ENCODE measurements around the gene APBB1IP.
"Not testable (repeated sequence)": the region's sequence is repeated elsewhere in the genome, so short reads cannot be mapped to it uniquely, and the experiment has no call there.

The APBB1IP gene

DNA sequence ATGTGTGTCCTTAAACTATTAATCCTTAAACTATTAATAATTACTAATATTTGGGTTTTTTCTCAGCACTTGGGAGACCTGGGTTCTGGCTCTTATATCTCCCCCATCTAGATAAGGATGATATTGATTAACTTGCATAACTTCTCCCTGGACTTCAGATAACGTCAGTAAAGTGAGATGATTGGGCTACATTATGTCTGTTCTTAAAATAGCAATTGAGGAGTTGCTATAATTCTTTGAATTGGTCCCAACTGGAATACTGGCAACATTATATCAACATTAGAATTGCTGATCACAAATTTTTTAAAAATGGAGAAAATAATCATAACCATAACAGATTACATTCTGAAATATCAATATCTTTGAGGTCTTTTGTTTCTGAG, 1.9 kb downstream of the APBB1IP start:
- in situ Hi-C loops (cut with MboI; ENCODE audit: low sequenced_read_pairs), result no loop called here

GRCh38 chr10:26441491-26442214, 3.5 kb downstream of the APBB1IP start:
- in situ Hi-C loops (cut with MboI; ENCODE audit: low sequenced_read_pairs), result no loop called here

- in situ Hi-C loops (cut with MboI; ENCODE audit: low sequenced_read_pairs), result no loop called here
These were observed 7.4 kb downstream of the APBB1IP start for GRCh38 chr10:26445411-26446031.

DNA sequence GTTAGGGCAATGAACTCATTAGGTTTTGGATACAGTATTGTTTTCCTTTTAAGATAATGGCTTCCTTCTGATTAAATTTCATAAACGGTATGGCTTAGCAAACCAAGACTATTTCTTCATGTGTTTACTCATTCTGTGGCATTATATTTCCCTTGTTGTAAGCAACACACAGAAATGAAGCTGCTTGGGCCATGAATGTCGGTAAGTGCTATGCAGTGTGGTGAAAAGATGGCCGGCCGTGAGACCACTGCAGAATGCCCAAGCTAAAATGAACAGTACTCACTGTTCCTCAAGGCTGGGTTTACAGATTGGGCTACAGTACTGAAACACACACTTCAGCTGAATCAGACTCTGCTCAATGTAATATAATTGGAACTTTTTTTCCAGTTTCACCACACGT, 8.1 kb downstream of the APBB1IP start:
- in situ Hi-C loops (cut with MboI; ENCODE audit: low sequenced_read_pairs), result no loop called here

DNA sequence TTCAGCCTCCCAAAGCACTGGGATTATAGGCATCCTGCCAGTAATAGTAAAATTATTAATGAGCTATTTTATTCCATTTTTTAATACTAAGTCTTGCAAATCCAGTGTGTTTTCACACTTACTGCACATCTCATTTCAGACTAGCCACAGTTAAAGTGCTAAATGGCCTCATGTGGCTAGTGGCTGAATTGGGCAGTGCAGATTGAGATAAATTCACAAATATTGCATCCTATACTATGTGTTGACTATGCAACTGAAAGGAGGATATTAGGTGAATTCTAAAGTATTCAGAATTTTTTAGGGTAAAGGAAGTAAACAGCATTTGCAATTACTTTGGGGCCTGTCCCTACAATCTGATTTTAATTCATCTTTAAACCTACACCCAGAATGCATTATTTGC, 10.2 kb downstream of the APBB1IP start:
- in situ Hi-C loops (cut with MboI; ENCODE audit: low sequenced_read_pairs), result no loop called here

- in situ Hi-C loops (cut with MboI; ENCODE audit: low sequenced_read_pairs), result no loop called here
These were observed 10.7 kb downstream of the APBB1IP start for GRCh38 chr10:26448706-26449435.

- in situ Hi-C loops (cut with MboI; ENCODE audit: low sequenced_read_pairs), result no loop called here
These were observed 11.6 kb downstream of the APBB1IP start for GRCh38 chr10:26449726-26450125.

DNA sequence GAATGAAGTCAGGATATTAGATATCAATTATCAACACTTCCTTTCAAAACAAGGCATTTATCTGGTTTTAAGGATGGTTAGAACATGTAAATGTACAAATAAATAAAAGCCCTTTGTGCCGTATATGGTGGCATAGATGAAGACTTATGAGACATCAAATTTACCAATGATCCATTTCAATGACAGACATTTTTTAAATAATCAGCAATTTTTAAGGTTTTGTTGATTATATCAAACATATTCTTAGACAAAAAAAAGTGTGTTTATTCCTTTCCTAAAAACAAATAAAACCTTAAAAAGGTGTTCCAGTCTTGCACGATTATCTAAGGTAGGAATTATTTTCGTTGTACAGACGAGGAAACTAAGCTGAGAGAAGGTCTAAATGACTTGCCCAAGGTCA, 13.8 kb downstream of the APBB1IP start:
- in situ Hi-C loops (cut with MboI; ENCODE audit: low sequenced_read_pairs), result no loop called here

DNA sequence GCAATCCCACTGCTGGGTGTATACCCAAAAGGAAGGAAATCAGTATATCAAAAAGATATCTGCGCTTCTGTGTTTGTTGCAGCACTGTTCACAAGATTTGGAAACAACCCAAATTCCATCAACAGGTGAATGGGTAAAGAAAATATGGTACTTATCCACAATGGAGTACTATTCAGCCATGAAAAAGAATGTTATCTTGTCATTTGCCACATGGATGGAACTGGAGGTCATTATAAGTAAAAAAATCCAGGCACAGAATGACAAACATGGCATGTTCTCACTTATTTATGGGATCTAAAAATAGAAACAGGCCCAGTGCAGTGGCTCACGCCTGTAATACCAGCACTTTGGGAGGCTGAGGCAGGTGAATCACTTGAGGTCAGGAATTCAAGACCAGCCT, 15.7 kb downstream of the APBB1IP start:
- in situ Hi-C loops (cut with MboI; ENCODE audit: low sequenced_read_pairs), result no loop called here

GRCh38 chr10:26454891-26455290, 16.8 kb downstream of the APBB1IP start:
- in situ Hi-C loops (cut with MboI; ENCODE audit: low sequenced_read_pairs), result no loop called here

DNA sequence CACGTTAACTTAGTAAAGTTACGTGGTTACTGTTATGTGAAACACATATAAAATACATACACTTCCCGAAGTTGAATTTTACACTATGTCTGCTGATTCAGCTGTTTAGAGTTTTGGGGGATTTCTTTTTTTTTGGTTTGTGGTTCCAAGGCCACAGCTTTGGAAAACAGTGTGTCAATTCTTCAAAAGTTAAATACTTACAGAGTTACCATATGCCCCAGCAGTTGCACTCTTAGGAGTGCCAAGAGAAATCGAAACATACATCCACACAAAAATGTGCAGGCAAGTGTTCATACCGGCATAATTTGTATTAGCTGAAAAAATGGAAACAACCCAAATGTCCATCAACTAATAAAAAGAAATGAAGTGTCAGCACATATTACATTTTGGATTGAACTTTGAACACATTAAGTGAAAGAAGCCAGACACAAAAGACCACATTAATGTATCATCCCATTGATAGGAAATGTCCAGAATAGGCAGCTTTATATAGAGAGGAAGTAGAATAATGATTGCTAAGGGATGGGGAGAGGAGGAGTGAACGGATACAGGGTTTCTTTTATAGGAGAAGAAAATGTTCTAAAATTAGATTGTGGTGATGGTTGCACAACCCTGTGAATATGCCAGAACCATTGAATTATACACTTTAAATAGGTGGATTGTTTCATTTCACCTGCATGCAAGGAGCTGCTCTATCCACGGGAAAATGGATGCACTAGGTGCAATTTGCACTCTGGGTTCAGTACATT, 17.6 kb downstream of the APBB1IP start:
- in situ Hi-C loops (cut with MboI; ENCODE audit: low sequenced_read_pairs), result no loop called here

- in situ Hi-C loops (cut with MboI; ENCODE audit: low sequenced_read_pairs), result no loop called here
These were observed 18.9 kb downstream of the APBB1IP start for GRCh38 chr10:26457088-26457487.

DNA sequence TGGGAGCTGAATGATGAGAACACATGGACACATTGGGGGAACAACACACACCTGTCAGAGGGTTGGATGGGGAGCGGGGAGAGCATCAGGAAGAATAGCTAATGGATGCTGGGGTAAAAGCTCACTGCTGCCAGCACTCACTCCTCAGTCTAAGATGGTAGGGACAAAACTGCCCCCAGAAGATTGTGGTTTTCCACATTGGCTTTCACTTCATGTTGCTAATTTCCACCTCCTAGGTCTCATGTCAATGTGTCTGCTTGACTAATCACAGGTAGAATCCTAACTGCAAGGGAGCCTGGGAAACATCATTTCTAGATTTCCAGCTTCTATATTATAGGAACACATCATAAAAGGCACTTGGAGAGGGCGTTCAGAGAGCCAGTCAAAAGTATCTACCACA, 22.6 kb downstream of the APBB1IP start:
- in situ Hi-C loops (cut with MboI; ENCODE audit: low sequenced_read_pairs), result no loop called here

DNA sequence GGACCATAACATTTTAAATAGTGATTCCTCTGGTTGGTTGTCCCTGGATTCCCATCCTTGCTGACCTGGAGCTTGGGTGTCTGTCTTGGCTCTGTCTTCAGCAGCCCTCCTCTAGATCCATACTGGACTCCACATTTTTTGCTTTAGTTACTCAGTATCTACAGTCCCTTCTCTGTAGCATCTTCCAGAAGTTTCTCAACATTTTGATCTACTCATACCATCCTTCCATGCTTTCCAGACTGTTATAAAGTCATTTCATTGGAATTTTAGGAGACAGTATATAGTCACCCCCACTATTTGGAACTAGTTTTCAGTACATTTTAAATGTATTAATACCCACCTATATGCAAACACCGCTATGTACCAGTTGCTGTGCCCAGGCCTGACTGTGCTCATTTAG, 25.8 kb downstream of the APBB1IP start:
- in situ Hi-C loops (cut with MboI; ENCODE audit: low sequenced_read_pairs), result no loop called here

DNA sequence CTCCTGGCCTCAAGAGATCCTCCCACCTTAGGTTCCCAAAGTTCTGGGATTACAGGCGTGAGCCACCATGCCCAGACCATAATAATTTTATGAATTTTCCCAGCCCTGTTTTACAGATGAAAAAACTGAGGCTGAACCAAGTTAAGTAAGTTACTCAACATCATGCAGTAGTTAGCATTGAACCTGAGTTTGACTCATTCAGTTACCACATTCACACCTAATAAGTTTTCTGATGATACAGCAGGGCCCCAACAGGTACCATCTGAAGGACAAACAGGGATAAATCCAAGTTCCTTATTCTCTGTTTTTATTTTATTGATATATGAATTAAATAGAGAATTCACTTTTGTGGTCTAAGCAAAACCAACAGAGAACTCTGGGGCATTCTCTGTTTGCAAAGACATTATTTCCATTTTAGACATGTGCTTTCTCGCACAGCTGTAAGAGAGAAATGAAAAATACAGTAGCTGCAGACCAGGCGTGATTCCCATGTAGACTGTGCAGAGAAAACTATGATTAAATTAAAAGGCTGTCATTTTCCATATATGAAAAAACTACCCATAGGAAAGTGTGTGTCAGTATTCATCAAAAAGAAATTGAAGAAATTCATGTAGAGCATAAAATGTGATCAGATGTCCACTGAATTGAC, 26.6 kb downstream of the APBB1IP start:
- in situ Hi-C loops (cut with MboI; ENCODE audit: low sequenced_read_pairs), result no loop called here

- in situ Hi-C loops (cut with MboI; ENCODE audit: low sequenced_read_pairs), result not testable (repeated sequence)
These were observed 28.4 kb downstream of the APBB1IP start for GRCh38 chr10:26466531-26466930.

DNA sequence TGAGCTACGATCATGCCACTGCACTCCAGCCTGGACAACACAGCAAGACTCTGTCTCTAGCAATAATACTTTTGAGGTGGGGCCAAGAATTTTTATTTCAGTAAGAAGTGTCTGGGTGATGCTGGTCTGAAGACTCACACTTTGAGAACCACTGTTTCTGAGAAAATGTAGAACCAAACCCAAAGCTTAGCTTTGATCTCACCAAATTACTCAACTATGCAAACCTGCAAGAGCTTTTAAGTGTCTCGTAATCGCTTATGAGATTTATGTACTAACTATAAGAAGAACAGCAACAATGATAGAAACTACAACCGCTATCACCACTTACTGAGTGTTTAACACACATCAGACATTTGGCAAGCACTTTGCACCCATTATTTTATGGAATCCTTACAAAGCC, 29.5 kb downstream of the APBB1IP start:
- in situ Hi-C loops (cut with MboI; ENCODE audit: low sequenced_read_pairs), result no loop called here

DNA sequence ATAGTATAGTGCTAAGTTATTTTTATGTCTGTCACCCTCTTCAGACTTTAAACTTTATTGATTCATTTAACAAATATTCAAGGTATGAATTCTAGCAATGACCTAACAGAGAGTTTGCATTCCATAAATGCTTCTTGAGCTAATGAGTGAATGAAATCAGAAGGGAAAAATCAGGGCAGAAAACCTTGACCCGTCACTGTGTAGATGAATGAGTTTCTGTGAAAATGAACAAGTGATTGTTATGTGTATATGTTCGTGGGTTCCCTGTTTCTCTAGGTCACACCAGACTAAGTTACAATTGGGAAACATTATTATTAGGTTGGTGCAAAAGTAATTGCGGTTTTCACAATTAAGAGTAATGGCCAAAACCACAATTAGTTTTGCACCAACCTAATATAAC, 30.1 kb downstream of the APBB1IP start:
- in situ Hi-C loops (cut with MboI; ENCODE audit: low sequenced_read_pairs), result no loop called here

- in situ Hi-C loops (cut with MboI; ENCODE audit: low sequenced_read_pairs), result no loop called here
These were observed 30.6 kb downstream of the APBB1IP start for GRCh38 chr10:26468700-26469099.

DNA sequence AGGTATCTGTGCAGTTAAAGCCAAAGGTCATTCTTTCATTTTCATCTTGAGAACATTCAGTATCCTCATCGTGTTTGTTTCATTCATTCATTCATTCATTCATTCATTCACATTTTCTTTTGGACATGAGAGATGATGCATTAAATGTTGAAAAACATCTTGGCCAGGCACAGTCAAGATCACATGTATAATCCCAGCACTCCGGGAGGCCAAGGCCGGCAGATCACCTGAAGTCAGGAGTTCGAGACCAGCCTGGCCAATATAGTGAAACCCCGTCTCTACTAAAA, 34.3 kb downstream of the APBB1IP start:
- in situ Hi-C loops (cut with MboI; ENCODE audit: low sequenced_read_pairs), result no loop called here

DNA sequence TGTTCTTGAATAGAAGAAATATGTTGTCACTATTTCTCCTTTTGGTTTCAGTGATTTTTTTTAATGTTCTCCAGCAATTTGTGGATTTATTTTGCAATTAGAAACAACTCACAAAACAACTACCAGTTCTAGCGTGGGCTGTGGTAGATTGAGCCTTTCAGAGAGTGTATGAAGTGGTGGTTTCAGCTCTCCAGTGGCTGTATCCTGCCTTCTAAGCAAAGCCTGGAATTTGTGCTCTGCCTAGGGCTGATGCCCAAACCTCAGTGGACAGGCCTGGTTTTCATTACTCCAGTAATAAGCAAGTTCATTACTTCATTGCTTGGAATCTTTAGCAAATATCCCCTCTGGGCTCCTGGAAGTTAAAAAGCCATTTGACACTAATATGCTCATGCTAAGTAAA, 35.9 kb downstream of the APBB1IP start:
- in situ Hi-C loops (cut with MboI; ENCODE audit: low sequenced_read_pairs), result no loop called here
